Mucosa of descending colon (tissue), 3 donors: ENCODE measurements around the gene ATP8B4. TPM values are rescaled to one million over a fixed set of nuclear protein-coding genes. Genes with fewer than 3 reads are reported as not detected.

Source experiments
- ATAC-seq: fragments of 200-7000 bp; cut with Tn5 transposase; one replicate; pipeline ENCODE4 v1.9.1; 2020; ENCODE audit warnings: mild to moderate bottlenecking, moderate library complexity
- DNase-seq, 3 donors: peaks; one replicate each; pipeline ENCODE4 v3.0.0-alpha.2; 2020
- H3K36me3 ChIP-seq: fragments of 200-600 bp; one replicate; pipeline ENCODE4 v1.8.0; 2021; ENCODE audit warnings: low read depth, mild to moderate bottlenecking
- H3K4me1 ChIP-seq: fragments of 200-600 bp; one replicate; pipeline ENCODE4 v1.8.0; 2021; ENCODE audit warnings: low read depth, mild to moderate bottlenecking
- H3K4me3 ChIP-seq: fragments of 200-600 bp; one replicate; pipeline ENCODE4 v1.8.0; 2021; ENCODE audit warnings: mild to moderate bottlenecking
- H3K9me3 ChIP-seq: fragments of 200-600 bp; one replicate; pipeline ENCODE4 v1.8.0; 2021; ENCODE audit warnings: mild to moderate bottlenecking
- CTCF ChIP-seq: fragments of 200-600 bp; IDR thresholded peaks from one replicate; pipeline ENCODE4 v1.8.0; 2022; ENCODE audit warnings: antibody characterized with exemption, mild to moderate bottlenecking
- intact Hi-C, 2 donors: fragments of 100-400 bp; cut with DNase I in 1 of 2; cut with micrococcal nuclease in 1 of 2; formaldehyde crosslinking; loops; one replicate each; pipeline versions ENCODE4 v1.11.0 to v1.11.1; 2022; cut with DNase I, micrococcal nuclease
- total RNA-seq, 3 donors: library from RNA; stranded (reverse); fragmentation: NEBNext Ultra II Directional in 2 of 3; extraction: Animal tissue kit (Norgen Biotek cat#: 25700) in 2 of 3; gene quantifications; one replicate each; pipeline versions ENCODE4 v1.2.1 to v1.2.4, GENCODE V29; 2021 to 2023
- donor health status: DM: no; HTN: no; CAD: no; lungs with moderate emphysema.
- donor health status: DM: no; HTN: no; CAD: no.
- donor health status: DM: no; HTN: yes; CAD: no.

The ATP8B4 gene
- total RNA-seq, 3 donors from 2014 or later, result 4.7 to 8.9 (median 7.4) TPM

GRCh38 chr15:49987896-49988295 is 131.1 kb downstream of the ATP8B4 start:
- ATAC-seq (no peak), DNase-seq (no peak)
- no peaks in the 10 kb centered on the region for H3K4me1 ChIP-seq
- H3K4me3 ChIP-seq, result no peak overlapping the region
- TF ChIP-seq CTCF, result no peak
- no peaks in the 10 kb centered on the region for H3K36me3 ChIP-seq
- H3K9me3 ChIP-seq, result no peaks in the 10 kb centered on the region
- intact Hi-C loops, result no loop called here

- H3K4me3 ChIP-seq, result no peak overlapping the region
- no peaks in the 10 kb centered on the region for H3K36me3 ChIP-seq
- no peak for TF ChIP-seq CTCF
- DNase-seq (no peak), ATAC-seq (no peak)
- no peaks in the 10 kb centered on the region for H3K9me3 ChIP-seq
- H3K4me1 ChIP-seq, result no peaks in the 10 kb centered on the region
- intact Hi-C loops, result no loop called here
Measured at GRCh38 chr15:49987198-49987785, 131.7 kb downstream of the ATP8B4 start.

DNA sequence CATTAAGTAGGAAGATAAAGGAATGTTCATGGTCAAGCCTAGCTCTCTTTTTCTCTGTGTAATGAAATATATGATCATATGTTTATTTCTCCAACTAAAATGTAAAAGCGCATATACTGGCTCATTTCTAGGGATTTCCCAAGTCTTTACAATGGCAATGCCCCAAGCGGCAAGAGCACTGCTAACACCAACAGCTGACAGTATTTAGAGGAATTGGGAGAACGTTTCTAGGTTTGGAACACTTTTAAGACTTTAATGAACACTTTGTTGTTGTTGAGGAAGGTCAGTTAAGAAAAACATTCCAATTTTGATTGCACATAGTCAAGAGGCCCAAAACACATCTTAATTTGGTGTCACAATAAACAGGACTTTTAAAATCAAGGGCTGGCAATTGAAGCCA is 132.7 kb downstream of the ATP8B4 start:
- TF ChIP-seq CTCF, result no peak
- intact Hi-C loops, result no loop called here
- DNase-seq (no peak), ATAC-seq (no peak)
- H3K36me3 ChIP-seq, result no peaks in the 10 kb centered on the region
- H3K9me3 ChIP-seq, result no peaks in the 10 kb centered on the region
- no peaks in the 10 kb centered on the region for H3K4me1 ChIP-seq
- H3K4me3 ChIP-seq, result no peak overlapping the region

DNA sequence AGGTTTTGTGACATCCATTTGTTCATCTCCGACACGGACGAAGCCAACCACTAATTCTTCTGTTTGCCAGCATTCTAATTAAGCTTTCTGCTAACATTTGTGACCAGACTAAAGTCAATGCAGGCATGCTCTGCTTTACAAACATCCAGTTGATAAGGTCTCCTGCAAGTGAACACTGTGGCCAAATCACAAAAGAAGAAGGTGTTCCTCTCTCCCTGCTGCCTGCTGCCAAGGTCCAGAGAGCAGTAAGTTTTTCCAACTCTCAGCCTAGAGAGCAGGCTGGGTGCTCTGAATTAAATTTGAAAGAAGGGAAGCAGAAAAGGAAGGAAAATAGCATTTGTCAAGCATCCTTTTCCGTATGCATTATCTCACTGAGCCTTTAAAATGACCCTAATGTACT is 133.6 kb downstream of the ATP8B4 start:
- ATAC-seq, result no peak
- Histone ChIP-seq H3K36me3 (no peaks in the 10 kb centered on the region), H3K9me3 (no peaks in the 10 kb centered on the region), H3K4me1 (no peaks in the 10 kb centered on the region), H3K4me3 (no peak overlapping the region)
- intact Hi-C loops, result no loop called here
- TF ChIP-seq CTCF, result no peak
- DNase-seq, result no peak

- TF ChIP-seq CTCF, result no peak
- no peak overlapping the region for H3K4me3 ChIP-seq
- H3K4me1 ChIP-seq, result no peaks in the 10 kb centered on the region
- no peaks in the 10 kb centered on the region for H3K9me3 ChIP-seq
- intact Hi-C loops, result no loop called here
- no peaks in the 10 kb centered on the region for H3K36me3 ChIP-seq
- no peak for ATAC-seq
- DNase-seq, result no peak
Measured at GRCh38 chr15:49984436-49984835, 134.6 kb downstream of the ATP8B4 start.

GRCh38 chr15:49982584-49982983 is 136.4 kb downstream of the ATP8B4 start:
- ATAC-seq, result no peak
- no peaks in the 10 kb centered on the region for H3K9me3 ChIP-seq
- no peaks in the 10 kb centered on the region for H3K36me3 ChIP-seq
- DNase-seq, result no peak
- intact Hi-C loops, result no loop called here
- no peaks in the 10 kb centered on the region for H3K4me1 ChIP-seq
- no peak overlapping the region for H3K4me3 ChIP-seq
- no peak for TF ChIP-seq CTCF
